Neuronal stem cell (in vitro differentiated cells): ENCODE data around the gene SDC4.

Experiments used
- DNase-seq: peaks from one replicate; pipeline ENCODE4 v3.0.0-alpha.2; 2013; ENCODE audit warnings: low spot score
- H2AFZ ChIP-seq: one replicate; pipeline ENCODE4 v1.6.1; 2013; ENCODE audit warnings: mild to moderate bottlenecking, low read length, inconsistent platforms
- H2AK5ac ChIP-seq: 2 replicates; pipeline ENCODE4 v1.6.1; 2013; ENCODE audit warnings: low read depth, mild to moderate bottlenecking, inconsistent platforms, low read length, moderate library complexity, mixed read lengths
- H2BK120ac ChIP-seq: 2 replicates; pipeline ENCODE4 v1.6.1; 2013; ENCODE audit warnings: low read depth, mild to moderate bottlenecking, inconsistent platforms, low read length, moderate library complexity, mixed read lengths
- H2BK12ac ChIP-seq: one replicate; pipeline ENCODE4 v1.6.1; 2013; ENCODE audit warnings: low read length, inconsistent platforms
- H2BK15ac ChIP-seq: 2 replicates; pipeline ENCODE4 v1.6.1; 2013; ENCODE audit warnings: mild to moderate bottlenecking, low read length, inconsistent platforms, mixed read lengths
- H2BK5ac ChIP-seq: one replicate; pipeline ENCODE4 v1.6.1; 2013; ENCODE audit warnings: inconsistent platforms, mild to moderate bottlenecking, low read length, moderate library complexity
- H3K14ac ChIP-seq: one replicate; pipeline ENCODE4 v1.6.1; 2013; ENCODE audit warnings: low read length, inconsistent platforms
- H3K18ac ChIP-seq: 2 replicates; pipeline ENCODE4 v1.6.1; 2013; ENCODE audit warnings: low read length, inconsistent platforms
- H3K23ac ChIP-seq: 2 replicates; pipeline ENCODE4 v1.6.1; 2013; ENCODE audit warnings: low read depth, mild to moderate bottlenecking, mixed read lengths, low read length, inconsistent platforms; ENCODE audit not compliant: poor library complexity
- H3K27ac ChIP-seq: replicated peaks from 3 replicates; pipeline ENCODE4 v1.5.1; 2013; ENCODE audit warnings: low read length, inconsistent platforms
- H3K27me3 ChIP-seq, 3 experiments: 2 replicates each; pipeline ENCODE4 v1.6.1; 2013; ENCODE audit warnings: low read length in 3 of 3, mild to moderate bottlenecking in 2 of 3, inconsistent platforms in 1 of 3, low read depth in 1 of 3, mixed read lengths in 1 of 3, moderate library complexity in 1 of 3; ENCODE audit not compliant: control insufficient read depth in 3 of 3, insufficient read depth in 3 of 3
- H3K36me3 ChIP-seq, 2 donors: replicated peaks in 1 of 2; 2 replicates each; pipeline ENCODE4 v1.6.1; 2013; ENCODE audit warnings: low read length in 2 of 2; ENCODE audit not compliant: control insufficient read depth in 2 of 2, insufficient read depth in 2 of 2
- H3K4ac ChIP-seq: 2 replicates; pipeline ENCODE4 v1.6.1; 2013; ENCODE audit warnings: inconsistent platforms, mild to moderate bottlenecking, low read length, moderate library complexity
- H3K4me1 ChIP-seq, 2 donors: 1 replicate in 1 of 2; 2 replicates in 1 of 2; pipeline ENCODE4 v1.6.1; 2013; ENCODE audit warnings: low read length in 2 of 2, low read depth in 1 of 2; ENCODE audit not compliant: control insufficient read depth in 2 of 2, insufficient read depth in 1 of 2
- H3K4me2 ChIP-seq: one replicate; pipeline ENCODE4 v1.6.1; 2013; ENCODE audit warnings: mild to moderate bottlenecking, low read length, inconsistent platforms; ENCODE audit not compliant: insufficient read depth, poor library complexity, severe bottlenecking
- H3K4me3 ChIP-seq, 2 donors: 2 replicates each; pipeline ENCODE4 v1.5.1; 2013; ENCODE audit warnings: low read length in 2 of 2, mild to moderate bottlenecking in 2 of 2, inconsistent platforms in 1 of 2, moderate library complexity in 1 of 2
- H3K79me1 ChIP-seq: one replicate; pipeline ENCODE4 v1.6.1; 2013; ENCODE audit warnings: low read depth, mild to moderate bottlenecking, inconsistent platforms, low read length, moderate library complexity
- H3K9ac ChIP-seq: one replicate; pipeline ENCODE4 v1.6.1; 2013; ENCODE audit warnings: mild to moderate bottlenecking, low read depth, low read length, inconsistent platforms; ENCODE audit not compliant: poor library complexity
- H3K9me3 ChIP-seq, 2 donors: replicated peaks in 1 of 2; 2 replicates each; pipeline versions ENCODE3 to v1.6.1; 2013; ENCODE audit warnings: low read length in 2 of 2, mild to moderate bottlenecking in 2 of 2, inconsistent platforms in 1 of 2, low read depth in 1 of 2, mixed read lengths in 1 of 2, moderate library complexity in 1 of 2; ENCODE audit not compliant: control insufficient read depth in 2 of 2, insufficient read depth in 1 of 2
- H4K8ac ChIP-seq: one replicate; pipeline ENCODE4 v1.6.1; 2013; ENCODE audit warnings: low read depth, mild to moderate bottlenecking, inconsistent platforms, low read length, moderate library complexity
- H4K91ac ChIP-seq: one replicate; pipeline ENCODE4 v1.6.1; 2013; ENCODE audit warnings: low read length, low read depth, mild to moderate bottlenecking, inconsistent platforms; ENCODE audit not compliant: poor library complexity
- WGBS, 2 donors: extraction: QIAGEN DNeasy Blood & Tissue Kit; methylation state at CpG; one replicate each; pipeline ENCODE4 v1.1.7; 2013; ENCODE audit warnings: missing lambda C conversion rate in 2 of 2, mixed read lengths in 1 of 2; ENCODE audit not compliant: insufficient read length in 2 of 2, insufficient replicate concordance in 1 of 2; ENCODE audit errors: extremely low coverage in 2 of 2; 5-methylcytosine and 5-hydroxymethylcytosine counted together

The SDC4 gene

DNA sequence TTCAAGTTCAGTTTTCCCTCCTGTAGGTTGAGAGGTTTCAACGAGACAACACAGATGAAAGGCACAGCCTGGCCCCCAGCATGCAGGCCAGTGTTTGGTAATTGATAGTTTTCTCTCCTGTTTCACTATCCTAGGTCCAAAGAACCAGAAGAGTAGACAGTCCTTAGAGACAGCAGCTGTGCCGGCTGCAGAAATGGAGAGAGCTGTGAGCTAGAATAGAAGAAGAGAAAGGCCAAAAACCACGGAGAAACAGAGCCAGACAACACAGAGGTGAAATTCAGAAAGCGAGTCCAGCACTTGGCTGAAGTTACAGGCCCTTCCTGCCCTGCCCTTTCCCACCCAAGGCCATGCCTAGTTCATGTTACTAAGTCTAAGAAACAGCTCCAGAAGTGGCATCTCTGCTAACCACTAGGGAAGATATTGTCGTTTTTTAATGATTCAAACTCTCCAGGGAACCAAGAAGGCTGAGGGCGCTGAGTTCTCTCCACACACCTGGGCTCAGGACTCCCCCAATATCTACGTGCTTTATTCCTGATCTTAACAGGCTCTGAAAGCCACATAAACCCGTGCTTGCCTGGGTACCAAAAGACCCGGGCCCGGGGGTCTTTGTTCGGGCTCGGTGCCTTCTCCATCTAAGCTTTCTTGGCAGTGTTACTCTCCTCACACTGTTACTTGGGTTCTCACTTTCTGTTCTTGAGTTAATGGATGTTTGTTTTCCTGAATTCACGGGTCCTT is 58.1 kb downstream of the SDC4 start:
- peaks cover 4 to 13% of the 10 kb centered on the region in 2 donors for H3K9me3 ChIP-seq
- no peaks in the 10 kb centered on the region for H3K36me3 ChIP-seq
- no peak overlapping the region for H3K18ac ChIP-seq
- H3K27ac ChIP-seq, result no peak overlapping the region
- no peak overlapping the region for H3K4me3 ChIP-seq
- peak overlapping the region; percentile 20 for H2BK5ac ChIP-seq
- H3K79me1 ChIP-seq, result no peaks in the 10 kb centered on the region
- H2BK12ac ChIP-seq, result no peak overlapping the region
- no CpG with 5 or more reads among the region's 13 CpGs for WGBS, 2 donors
- H4K91ac ChIP-seq, result no peak overlapping the region
- H4K8ac ChIP-seq, result no peak overlapping the region
- no peak overlapping the region for H2AFZ ChIP-seq
- no peak overlapping the region for H3K9ac ChIP-seq
- DNase-seq, result no peak
- peaks cover 0 to 35% (median 3%) of the 10 kb centered on the region in 3 experiments for H3K27me3 ChIP-seq
- no peak overlapping the region for H3K4me2 ChIP-seq
- H2BK120ac ChIP-seq, result no peak overlapping the region
- H2BK15ac ChIP-seq, result no peak overlapping the region
- no peak overlapping the region for H3K4ac ChIP-seq
- no peak overlapping the region for H3K14ac ChIP-seq
- no peak overlapping the region for H2AK5ac ChIP-seq
- H3K23ac ChIP-seq, result no peak overlapping the region
- H3K4me1 ChIP-seq, result peaks cover 2% of the 10 kb centered on the region in 2 donors

DNA sequence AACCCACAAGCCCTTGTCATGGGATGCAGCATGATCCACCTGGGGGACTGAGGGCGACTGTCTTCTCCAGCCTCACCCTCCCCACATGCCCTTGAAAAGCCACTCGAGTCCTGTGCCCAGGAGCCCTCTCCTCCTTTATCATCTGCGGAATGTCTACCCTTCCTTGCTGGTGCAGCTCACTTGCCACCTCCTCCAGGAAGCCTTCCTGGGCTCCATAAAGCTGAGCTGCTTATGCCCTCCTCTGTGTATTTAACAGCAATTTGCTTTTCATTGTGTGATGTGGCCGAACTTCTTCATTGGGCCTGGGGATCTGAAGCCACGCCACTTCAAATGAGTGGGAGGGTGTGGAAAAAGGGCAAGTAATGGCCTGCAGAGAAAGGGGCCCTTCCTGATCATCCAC is 59.4 kb downstream of the SDC4 start:
- no peak overlapping the region for H2BK15ac ChIP-seq
- H3K9me3 ChIP-seq, result peaks cover 0 to under 1% of the 10 kb centered on the region in 2 donors
- H2BK5ac ChIP-seq, result no peak overlapping the region
- H3K4me1 ChIP-seq, result peaks cover 2% of the 10 kb centered on the region in 2 donors
- no CpG with 5 or more reads among the region's 5 CpGs for WGBS, 2 donors
- no peak overlapping the region for H3K4me3 ChIP-seq
- H3K9ac ChIP-seq, result no peak overlapping the region
- no peak overlapping the region for H3K14ac ChIP-seq
- H2AK5ac ChIP-seq, result no peak overlapping the region
- peaks cover 0 to 35% (median 1%) of the 10 kb centered on the region in 3 experiments for H3K27me3 ChIP-seq
- no peak overlapping the region for H2AFZ ChIP-seq
- no peaks in the 10 kb centered on the region for H3K79me1 ChIP-seq
- H3K27ac ChIP-seq, result no peak overlapping the region
- H3K18ac ChIP-seq, result no peak overlapping the region
- no peak overlapping the region for H3K4me2 ChIP-seq
- no peak overlapping the region for H2BK120ac ChIP-seq
- no peak for DNase-seq
- no peak overlapping the region for H4K91ac ChIP-seq
- no peak overlapping the region for H3K4ac ChIP-seq
- no peaks in the 10 kb centered on the region for H3K36me3 ChIP-seq
- no peak overlapping the region for H3K23ac ChIP-seq
- H4K8ac ChIP-seq, result no peak overlapping the region
- H2BK12ac ChIP-seq, result no peak overlapping the region

DNA sequence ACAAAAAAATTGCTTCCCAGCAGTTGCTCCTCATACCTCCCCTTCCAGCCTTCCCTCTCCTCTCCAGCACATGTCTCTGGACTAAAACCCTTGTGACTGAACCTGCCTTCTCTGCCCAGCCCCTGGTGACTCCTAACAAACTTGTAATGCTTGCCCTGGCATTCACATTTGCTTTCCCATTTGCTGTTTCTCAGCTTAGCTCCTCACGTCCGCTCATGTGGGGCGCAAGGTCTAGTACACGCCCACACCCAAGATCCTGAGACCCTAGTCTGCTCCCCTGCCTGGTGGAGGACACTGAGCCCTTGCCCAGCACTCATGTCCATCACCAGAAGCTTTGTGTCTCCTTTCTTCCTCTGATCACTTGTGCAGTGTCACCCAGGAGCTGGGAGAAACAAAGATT is 59.8 kb downstream of the SDC4 start:
- peaks cover 2% of the 10 kb centered on the region in 2 donors for H3K4me1 ChIP-seq
- H3K27ac ChIP-seq, result no peak overlapping the region
- H2BK12ac ChIP-seq, result no peak overlapping the region
- H2BK5ac ChIP-seq, result no peak overlapping the region
- H4K8ac ChIP-seq, result no peak overlapping the region
- no peak overlapping the region for H2AK5ac ChIP-seq
- H2AFZ ChIP-seq, result no peak overlapping the region
- H2BK15ac ChIP-seq, result no peak overlapping the region
- H3K4me2 ChIP-seq, result no peak overlapping the region
- H3K14ac ChIP-seq, result no peak overlapping the region
- no peaks in the 10 kb centered on the region for H3K9me3 ChIP-seq
- no peaks in the 10 kb centered on the region for H3K79me1 ChIP-seq
- WGBS, 2 donors, result no CpG with 5 or more reads among the region's 4 CpGs
- no peaks in the 10 kb centered on the region for H3K36me3 ChIP-seq
- H3K18ac ChIP-seq, result no peak overlapping the region
- no peak overlapping the region for H2BK120ac ChIP-seq
- H4K91ac ChIP-seq, result no peak overlapping the region
- no peak overlapping the region for H3K9ac ChIP-seq
- H3K4ac ChIP-seq, result no peak overlapping the region
- no peak for DNase-seq
- no peak overlapping the region for H3K23ac ChIP-seq
- H3K27me3 ChIP-seq, result peaks cover 0 to 40% (median 1%) of the 10 kb centered on the region in 3 experiments
- no peak overlapping the region for H3K4me3 ChIP-seq

DNA sequence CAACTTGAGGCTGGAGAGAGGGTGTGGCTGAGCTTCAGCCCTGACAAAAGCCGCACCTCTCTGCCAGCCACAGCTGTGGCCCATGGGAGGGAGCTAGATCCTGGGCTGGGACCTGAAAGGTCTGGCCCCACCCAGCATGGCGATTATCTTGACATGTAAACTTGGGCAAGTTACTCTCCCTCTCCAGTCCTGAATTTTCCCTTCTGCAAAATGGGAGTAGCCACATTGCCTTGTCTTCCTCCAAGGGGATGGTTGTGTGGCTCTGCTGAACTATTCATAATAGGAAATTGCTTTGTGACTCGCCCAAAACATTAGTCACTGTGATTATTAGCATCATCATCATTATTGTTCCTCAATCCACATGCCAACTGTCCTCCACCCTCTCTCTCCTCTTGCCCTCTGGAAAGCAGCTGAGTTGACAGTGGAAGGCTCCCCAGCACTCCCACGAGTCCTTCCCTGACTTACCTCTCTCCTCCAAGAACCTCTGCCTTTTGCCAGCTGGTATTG is 64.6 kb downstream of the SDC4 start:
- Histone ChIP-seq H3K23ac (no peak overlapping the region), H3K9me3 (no peaks in the 10 kb centered on the region), H4K91ac (no peak overlapping the region), H2BK120ac (no peak overlapping the region), H2BK15ac (no peak overlapping the region), H2BK12ac (no peak overlapping the region), H2BK5ac (no peak overlapping the region), H2AFZ (no peak overlapping the region), H3K14ac (no peak overlapping the region), H4K8ac (no peak overlapping the region), H3K27me3 (peaks cover 0 to 20% (median 0%) of the 10 kb centered on the region in 3 experiments), H3K4ac (no peak overlapping the region), H3K4me2 (no peak overlapping the region), H3K79me1 (no peaks in the 10 kb centered on the region), H2AK5ac (no peak overlapping the region), H3K36me3 (no peaks in the 10 kb centered on the region), H3K4me1 (no peaks in the 10 kb centered on the region), H3K9ac (peak overlapping the region; percentile 45), H3K18ac (no peak overlapping the region), H3K4me3 (no peak overlapping the region), H3K27ac (no peak overlapping the region)
- WGBS, 2 donors, result no CpG with 5 or more reads among the region's 4 CpGs
- DNase-seq, result no peak
